Measurements from ENCODE around the gene WDR27.
"Not testable (repeated sequence)": the region's sequence is repeated elsewhere in the genome, so short reads cannot be mapped to it uniquely, and the experiment has no call there.

WDR27 gene

DNA sequence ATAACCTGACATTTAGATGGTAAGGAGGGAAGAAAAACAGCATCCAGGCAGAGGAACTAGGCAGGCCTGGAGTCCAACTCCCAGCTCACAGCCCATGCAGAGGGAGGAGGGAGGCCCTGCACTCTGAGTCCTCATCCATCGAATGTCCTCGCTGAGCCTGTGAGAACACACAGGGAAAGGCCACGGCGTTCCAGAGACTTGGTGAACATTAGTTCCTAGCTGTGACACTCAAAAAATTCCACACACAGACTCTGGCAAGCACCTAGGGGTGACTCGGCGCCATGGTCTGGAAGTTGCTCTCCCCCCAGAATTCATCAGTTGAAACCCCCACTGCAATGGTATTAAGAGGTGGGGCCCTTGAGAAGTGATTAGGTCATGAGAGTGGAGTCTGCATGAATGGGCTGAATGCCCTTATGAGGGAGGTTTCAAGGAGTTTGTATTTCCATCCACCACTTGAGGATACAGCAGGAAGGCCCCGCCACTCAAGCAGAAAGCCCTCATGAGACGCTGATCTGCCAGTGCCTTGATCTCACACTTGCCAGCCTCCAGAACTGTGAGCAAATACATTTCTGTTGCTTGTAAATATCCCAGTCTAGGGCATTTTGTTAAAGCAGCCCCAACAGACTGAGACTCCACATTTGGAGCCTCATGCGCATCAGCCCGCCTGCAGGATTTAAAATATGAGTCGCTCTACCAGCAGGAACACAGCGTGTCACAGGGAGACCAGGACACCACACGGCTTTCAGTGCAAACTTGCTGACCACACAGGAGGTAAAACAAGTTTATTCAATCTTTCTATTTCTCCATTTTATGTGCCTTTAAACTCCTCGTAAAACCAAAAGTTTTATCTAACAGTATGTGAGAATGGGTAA lies 73.9 kb downstream of the WDR27 start:
- DNase-seq = no peak
- TF ChIP-seq GATA1 (IDR thresholded peaks at IDR 0.05; ENCODE audit: low read depth, low read length) (no peak), POLR2A (IDR thresholded peaks at IDR 0.05; ENCODE audit: low read length) (no peak)

GRCh38 chr6:169626649-169627048 lies 75.2 kb downstream of the WDR27 start:
- TF ChIP-seq GATA1 (IDR thresholded peaks at IDR 0.05; ENCODE audit: low read depth, low read length) (no peak), POLR2A (IDR thresholded peaks at IDR 0.05; ENCODE audit: low read length) (no peak)
- no peak for DNase-seq

GRCh38 chr6:169626169-169626568 lies 75.7 kb downstream of the WDR27 start:
- no peak for DNase-seq
- TF ChIP-seq GATA1 (IDR thresholded peaks at IDR 0.05; ENCODE audit: low read depth, low read length) (no peak), POLR2A (IDR thresholded peaks at IDR 0.05; ENCODE audit: low read length) (no peak)

DNA sequence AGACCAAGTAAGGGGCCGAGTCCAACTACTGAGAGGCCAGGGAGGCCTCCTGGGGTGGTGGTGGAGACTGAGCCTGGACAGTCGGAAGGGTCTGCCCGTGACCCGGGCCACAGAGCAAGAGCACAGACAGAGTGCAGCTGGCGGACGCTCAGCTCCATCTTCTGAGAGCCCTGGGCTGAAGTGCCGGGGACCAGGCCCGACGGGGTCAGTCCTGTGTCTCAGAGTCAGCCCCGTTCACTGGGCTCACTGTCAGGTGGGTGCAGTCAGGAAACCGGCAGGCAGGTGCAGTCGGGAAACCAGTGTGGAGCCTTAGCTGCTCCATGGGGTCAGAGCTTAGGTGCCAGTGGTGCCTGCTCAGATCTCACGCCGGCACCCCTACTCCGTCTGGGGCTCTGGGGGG lies 76.5 kb downstream of the WDR27 start:
- DNase-seq = no peak
- no peak for TF ChIP-seq POLR2A (IDR thresholded peaks at IDR 0.05; ENCODE audit: low read length)
- TF ChIP-seq GATA1 (IDR thresholded peaks at IDR 0.05; ENCODE audit: low read depth, low read length) = no peak

DNA sequence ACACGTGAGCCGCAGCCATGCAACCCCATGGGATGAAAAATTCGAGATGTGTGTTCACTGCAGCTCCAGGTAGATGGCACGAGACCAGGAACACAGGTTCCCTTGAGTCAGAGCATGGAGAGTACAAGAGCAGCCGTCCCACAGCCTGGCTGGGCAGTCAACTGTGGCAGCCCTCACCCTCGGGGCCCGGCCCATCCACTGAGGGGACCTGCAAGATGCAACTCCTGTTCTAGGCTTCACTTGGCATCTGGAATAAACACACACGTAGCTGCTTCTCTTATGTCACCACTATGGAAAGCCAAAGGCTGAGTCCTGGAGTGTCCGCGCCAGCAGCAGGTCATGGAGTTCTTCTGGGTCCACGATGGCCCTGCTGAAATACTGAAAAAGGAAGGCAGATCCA lies 77.0 kb downstream of the WDR27 start:
- TF ChIP-seq POLR2A (IDR thresholded peaks at IDR 0.05; ENCODE audit: low read length) (no peak), GATA1 (IDR thresholded peaks at IDR 0.05; ENCODE audit: low read depth, low read length) (no peak)
- DNase-seq = no peak

DNA sequence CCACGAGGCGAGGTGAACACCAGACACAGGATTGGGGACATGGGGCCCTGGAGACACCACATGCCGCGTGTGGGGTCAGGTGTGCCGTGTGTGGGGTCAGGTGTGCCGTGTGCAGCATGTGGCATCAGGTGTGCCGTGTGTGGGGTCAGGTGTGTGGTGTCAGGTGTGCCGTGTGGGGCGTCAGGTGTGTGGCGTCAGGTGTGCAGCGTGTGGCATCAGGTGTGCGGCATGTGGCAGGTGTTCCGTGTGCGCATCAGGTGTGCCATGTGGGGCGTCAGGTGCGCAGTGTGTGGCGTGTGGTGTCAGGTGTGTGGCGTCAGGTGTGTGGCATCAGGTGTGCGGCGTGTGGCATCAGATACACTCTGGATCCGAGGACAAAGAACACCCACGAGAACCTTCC lies 77.9 kb downstream of the WDR27 start:
- DNase-seq = no peak
- no peak for TF ChIP-seq POLR2A (IDR thresholded peaks at IDR 0.05; ENCODE audit: low read length)
- TF ChIP-seq GATA1 (IDR thresholded peaks at IDR 0.05; ENCODE audit: low read depth, low read length) = no peak

- DNase-seq = no peak
- TF ChIP-seq GATA1 (IDR thresholded peaks at IDR 0.05; ENCODE audit: low read depth, low read length) (no peak), POLR2A (IDR thresholded peaks at IDR 0.05; ENCODE audit: low read length) (no peak)
Observed at GRCh38 chr6:169623343-169623742, 78.5 kb downstream of the WDR27 start.

GRCh38 chr6:169622618-169623017 lies 79.2 kb downstream of the WDR27 start:
- no peak for DNase-seq
- no peak for TF ChIP-seq GATA1 (IDR thresholded peaks at IDR 0.05; ENCODE audit: low read depth, low read length)
- TF ChIP-seq POLR2A (IDR thresholded peaks at IDR 0.05; ENCODE audit: low read length) = no peak

GRCh38 chr6:169621311-169621710 lies 80.5 kb downstream of the WDR27 start:
- no peak for DNase-seq
- TF ChIP-seq GATA1 (IDR thresholded peaks at IDR 0.05; ENCODE audit: low read depth, low read length) = no peak
- no peak for TF ChIP-seq POLR2A (IDR thresholded peaks at IDR 0.05; ENCODE audit: low read length)

GRCh38 chr6:169620171-169621130 lies 81.4 kb downstream of the WDR27 start:
- no peak for DNase-seq
- TF ChIP-seq POLR2A (IDR thresholded peaks at IDR 0.05; ENCODE audit: low read length) (no peak), GATA1 (IDR thresholded peaks at IDR 0.05; ENCODE audit: low read depth, low read length) (no peak)

DNA sequence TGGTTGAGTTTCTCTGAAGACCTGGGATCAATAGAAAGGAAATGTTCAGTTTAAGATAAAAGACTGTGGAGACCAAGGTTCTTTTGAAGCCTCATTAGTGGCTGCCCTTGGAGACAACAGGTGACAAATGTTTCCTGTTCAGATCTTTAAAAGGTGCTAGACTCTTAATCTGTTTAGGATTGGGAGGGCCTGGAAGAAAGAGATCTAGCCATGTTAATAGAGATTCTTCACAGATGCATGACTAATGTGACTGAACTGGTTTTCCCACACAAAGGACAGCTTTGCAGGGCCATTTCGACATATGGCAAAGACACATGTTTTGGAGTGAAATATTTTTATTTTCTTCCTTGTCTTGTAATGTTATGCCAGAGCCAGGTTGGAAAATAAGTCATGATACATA lies 82.2 kb downstream of the WDR27 start:
- no peak for DNase-seq
- TF ChIP-seq POLR2A (IDR thresholded peaks at IDR 0.05; ENCODE audit: low read length) (no peak), GATA1 (IDR thresholded peaks at IDR 0.05; ENCODE audit: low read depth, low read length) (no peak)

DNA sequence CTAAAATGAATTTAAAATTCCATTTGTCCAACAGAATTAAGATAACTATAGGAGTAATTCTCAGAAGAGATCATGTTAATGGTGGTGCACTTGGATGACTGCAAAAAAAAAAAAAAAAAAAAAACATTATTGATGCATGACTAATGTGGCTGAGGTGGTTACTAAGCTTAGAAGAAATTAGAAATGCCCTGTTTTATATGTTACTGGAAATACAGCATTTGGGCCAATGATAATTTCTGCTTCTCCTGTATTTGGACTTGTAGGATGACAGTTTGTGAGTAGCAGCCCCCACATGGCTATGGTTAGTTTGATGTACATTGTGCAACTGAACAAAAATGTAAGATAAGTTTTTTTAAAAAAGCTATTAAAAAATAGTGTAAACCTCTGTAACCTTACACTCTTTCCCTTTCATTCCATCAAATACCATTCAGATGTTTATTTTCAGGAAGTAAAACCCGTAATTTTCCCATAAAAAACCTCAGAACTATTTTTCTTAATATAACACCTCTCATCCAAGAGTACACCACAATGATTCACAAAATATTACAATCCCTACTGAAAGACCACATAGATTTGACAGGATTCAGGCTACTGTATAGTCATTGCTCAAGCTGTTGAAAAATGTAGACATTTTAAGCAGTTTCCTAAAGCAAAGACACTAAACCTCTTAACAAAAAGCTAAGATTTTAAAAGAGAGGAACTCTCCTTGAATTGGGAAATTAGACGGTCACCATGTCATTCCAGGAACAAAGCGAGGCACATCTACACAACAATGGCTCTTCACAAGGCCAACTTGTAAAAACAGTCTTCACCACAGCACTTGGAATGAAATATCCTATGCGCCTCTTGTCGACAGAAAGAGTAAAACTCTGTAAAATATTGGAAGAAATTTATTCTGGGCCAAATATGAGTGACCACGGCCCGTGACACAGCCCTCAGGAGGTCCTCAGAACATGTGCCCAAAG lies 83.0 kb downstream of the WDR27 start:
- no peak for DNase-seq
- no peak for TF ChIP-seq POLR2A (IDR thresholded peaks at IDR 0.05; ENCODE audit: low read length)
- TF ChIP-seq GATA1 (IDR thresholded peaks at IDR 0.05; ENCODE audit: low read depth, low read length) = no peak

- no peak for DNase-seq
- no peak for TF ChIP-seq GATA1 (IDR thresholded peaks at IDR 0.05; ENCODE audit: low read depth, low read length)
Observed at GRCh38 chr6:169617562-169617961, 84.3 kb downstream of the WDR27 start.

DNA sequence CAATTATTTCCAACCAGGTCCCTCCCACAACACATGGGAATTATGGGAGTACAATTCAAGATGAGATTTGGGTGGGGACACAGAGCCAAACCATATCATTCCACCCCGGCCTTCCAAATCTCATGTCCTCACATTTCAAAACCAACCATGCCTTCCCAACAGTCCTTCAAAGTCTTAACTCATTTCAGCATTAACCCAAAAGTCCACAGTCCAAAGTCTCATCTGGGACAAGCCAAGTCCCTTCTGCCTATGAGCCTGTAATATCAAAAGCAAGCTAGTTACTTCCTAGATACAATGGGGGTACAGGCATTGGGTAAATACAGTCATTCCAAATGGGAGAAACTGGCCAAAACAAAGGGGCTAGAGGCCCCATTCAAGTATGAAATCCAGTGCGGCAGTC lies 93.2 kb downstream of the WDR27 start:
- DNase-seq = not testable (repeated sequence)

Measured in erythroblast (primary cell).